HCT116 (cell line): ENCODE measurements around the gene LMBR1.
"Not testable (repeated sequence)": the region's sequence is repeated elsewhere in the genome, so short reads cannot be mapped to it uniquely, and the experiment has no call there.

Source experiments
- FOSL1 ChIP-seq: IDR thresholded peaks from 2 replicates; pipeline ENCODE4 v1.6.1; 2012; ENCODE audit warnings: low read depth
- POLR2A ChIP-seq: IDR thresholded peaks from 2 replicates; pipeline ENCODE4 v1.7.0; 2011; ENCODE audit warnings: borderline replicate concordance; ENCODE audit not compliant: insufficient read depth, insufficient read length; ENCODE audit errors: extremely low read depth
- TF ChIP-seq, protein P1 (sequence below), 3 experiments: fragments of 200-600 bp in 1 of 3; sonication (generic) in 1 of 3; IDR thresholded peaks in 2 of 3; conservative IDR thresholded peaks in 1 of 3; 2 replicates each; pipeline ENCODE4 v1.5.1; 2012 to 2017; ENCODE audit warnings: low read depth in 2 of 3, low read length in 2 of 3, antibody characterized with exemption in 1 of 3, borderline replicate concordance in 1 of 3, control low read depth in 1 of 3, mild to moderate bottlenecking in 1 of 3, mixed read lengths in 1 of 3, mixed run types in 1 of 3, moderate library complexity in 1 of 3; ENCODE audit not compliant: insufficient read depth in 1 of 3

DNA sequence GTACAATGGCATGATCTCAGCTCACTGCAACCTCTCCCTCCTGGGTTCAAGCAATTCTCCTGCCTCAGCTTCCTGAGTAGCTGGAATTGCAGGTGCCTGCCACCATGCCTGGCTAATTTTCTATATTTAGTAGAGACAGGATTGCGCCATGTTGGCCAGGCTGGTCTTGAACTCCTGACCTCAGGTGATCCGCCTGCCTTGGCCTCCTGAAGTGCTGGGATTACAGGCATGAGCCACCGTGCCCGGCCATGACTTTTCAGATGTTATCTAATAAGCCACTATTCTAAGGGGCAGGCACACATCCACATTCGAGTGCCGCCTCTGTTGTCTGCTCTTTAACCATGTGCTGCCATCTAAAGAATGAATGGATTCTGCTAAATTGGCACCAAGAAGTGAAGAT lies 29.3 kb upstream of the LMBR1 start:
- TF ChIP-seq, protein P1, sequence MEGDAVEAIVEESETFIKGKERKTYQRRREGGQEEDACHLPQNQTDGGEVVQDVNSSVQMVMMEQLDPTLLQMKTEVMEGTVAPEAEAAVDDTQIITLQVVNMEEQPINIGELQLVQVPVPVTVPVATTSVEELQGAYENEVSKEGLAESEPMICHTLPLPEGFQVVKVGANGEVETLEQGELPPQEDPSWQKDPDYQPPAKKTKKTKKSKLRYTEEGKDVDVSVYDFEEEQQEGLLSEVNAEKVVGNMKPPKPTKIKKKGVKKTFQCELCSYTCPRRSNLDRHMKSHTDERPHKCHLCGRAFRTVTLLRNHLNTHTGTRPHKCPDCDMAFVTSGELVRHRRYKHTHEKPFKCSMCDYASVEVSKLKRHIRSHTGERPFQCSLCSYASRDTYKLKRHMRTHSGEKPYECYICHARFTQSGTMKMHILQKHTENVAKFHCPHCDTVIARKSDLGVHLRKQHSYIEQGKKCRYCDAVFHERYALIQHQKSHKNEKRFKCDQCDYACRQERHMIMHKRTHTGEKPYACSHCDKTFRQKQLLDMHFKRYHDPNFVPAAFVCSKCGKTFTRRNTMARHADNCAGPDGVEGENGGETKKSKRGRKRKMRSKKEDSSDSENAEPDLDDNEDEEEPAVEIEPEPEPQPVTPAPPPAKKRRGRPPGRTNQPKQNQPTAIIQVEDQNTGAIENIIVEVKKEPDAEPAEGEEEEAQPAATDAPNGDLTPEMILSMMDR (IDR thresholded peaks at IDR 0.05 in 2 of 3, conservative IDR thresholded peaks at IDR 0.05 in 1 of 3; ENCODE audit: borderline replicate concordance in 1 of 3, insufficient read depth in 1 of 3, low read depth in 2 of 3, low read length in 2 of 3) = not testable (repeated sequence)
- TF ChIP-seq POLR2A, FOSL1: not testable (repeated sequence)
